HepG2 (cell line): Measurements from ENCODE around the gene H3-3A. TPM values are rescaled to one million over a fixed set of nuclear protein-coding genes. Genes with fewer than 3 reads are reported as not detected.

ENCODE experiments used
- FOSL2 ChIP-seq: sonication (generic); formaldehyde crosslinking; IDR thresholded peaks from 2 replicates; pipeline ENCODE4 v1.4.0; 2020; ENCODE audit warnings: missing genetic modification reagents
- ISL2 ChIP-seq: sonication (generic); formaldehyde crosslinking; IDR thresholded peaks from 2 replicates; pipeline ENCODE4 v1.5.0; 2020; ENCODE audit warnings: missing genetic modification reagents
- PAF1 ChIP-seq: IDR thresholded peaks from 2 replicates; pipeline ENCODE4 v1.6.1; 2016; ENCODE audit warnings: missing genetic modification reagents, missing compliant biosample characterization
- ZNF224 ChIP-seq: sonication (generic); formaldehyde crosslinking; IDR thresholded peaks from 2 replicates; pipeline ENCODE4 v1.5.0; 2020; ENCODE audit warnings: mild to moderate bottlenecking, missing genetic modification reagents
- ZNF274 ChIP-seq: sonication (generic); formaldehyde crosslinking; IDR thresholded peaks from 2 replicates; pipeline ENCODE4 v1.5.1; 2020; ENCODE audit warnings: mild to moderate bottlenecking, missing genetic modification reagents
- ZNF597 ChIP-seq: sonication (generic); formaldehyde crosslinking; IDR thresholded peaks from 2 replicates; pipeline ENCODE4 v1.5.0; 2020; ENCODE audit warnings: missing genetic modification reagents
- ZNF678 ChIP-seq: sonication (generic); formaldehyde crosslinking; IDR thresholded peaks from 2 replicates; pipeline ENCODE4 v1.4.0; 2020; ENCODE audit warnings: mild to moderate bottlenecking, missing genetic modification reagents
- ZNF75D ChIP-seq: sonication (generic); formaldehyde crosslinking; IDR thresholded peaks from 2 replicates; pipeline ENCODE4 v1.8.1; 2023; ENCODE audit warnings: missing genetic modification reagents, mild to moderate bottlenecking, borderline replicate concordance
- ZSCAN29 ChIP-seq: sonication (generic); formaldehyde crosslinking; conservative IDR thresholded peaks from 2 replicates; pipeline ENCODE4 v1.4.0; 2020; ENCODE audit warnings: mild to moderate bottlenecking, missing genetic modification reagents
- ZSCAN31 ChIP-seq: sonication (generic); formaldehyde crosslinking; IDR thresholded peaks from 2 replicates; pipeline ENCODE4 v1.5.0; 2020; ENCODE audit warnings: low read depth, mild to moderate bottlenecking, missing genetic modification reagents
- ZUFSP ChIP-seq: sonication (generic); formaldehyde crosslinking; IDR thresholded peaks from 2 replicates; pipeline ENCODE4 v1.9.0; 2021; ENCODE audit warnings: missing genetic modification reagents, mild to moderate bottlenecking, borderline replicate concordance
- ZZZ3 ChIP-seq: sonication (generic); formaldehyde crosslinking; IDR thresholded peaks from 2 replicates; pipeline ENCODE4 v1.4.0; 2020; ENCODE audit warnings: missing genetic modification reagents, mild to moderate bottlenecking, borderline replicate concordance
- polyA plus RNA-seq, 8 experiments: library from polyadenylated mRNA; depleted of rRNA in 3 of 8; stranded (reverse) in 7 of 8; unstranded in 1 of 8; fragments of >200 nt; fragmentation: Illumina TruSeq in 4 of 8; extraction: Trizol in 4 of 8; gene quantifications; 2 replicates each; pipeline versions ENCODE4 v1.2.1 to v1.2.3, GENCODE V29; 2011 to 2016; ENCODE audit warnings: low read depth in 4 of 8, missing spikeins in 1 of 8, mixed read lengths in 1 of 8; ENCODE audit not compliant: insufficient read depth in 1 of 8
- total RNA-seq, 5 experiments: library from RNA; depleted of rRNA; stranded (reverse); fragments of >200 nt; fragmentation: Illumina TruSeq; extraction: Trizol; gene quantifications; 2 replicates each; pipeline ENCODE4 v1.2.3, GENCODE V29; 2016; ENCODE audit warnings: low read depth in 1 of 5
- TF ChIP-seq, protein P1 (sequence below): sonication (generic); formaldehyde crosslinking; IDR thresholded peaks from 2 replicates; pipeline ENCODE4 v1.4.0; 2020; ENCODE audit warnings: mild to moderate bottlenecking, missing genetic modification reagents
- TF ChIP-seq, protein P2 (sequence below): IDR thresholded peaks from 2 replicates; pipeline ENCODE4 v1.6.1; 2016; ENCODE audit warnings: missing genetic modification reagents, missing compliant biosample characterization
- TF ChIP-seq, protein P3 (sequence below): sonication (generic); formaldehyde crosslinking; IDR thresholded peaks from 2 replicates; pipeline ENCODE4 v1.5.1; 2020; ENCODE audit warnings: missing genetic modification reagents, mild to moderate bottlenecking, borderline replicate concordance

Gene H3-3A
- total and polyA plus RNA-seq, 2 of the 13 experiments (the other 11 are each of a cell fraction or from before 2014, with no cell fraction given): 221 to 320 TPM

- TF ChIP-seq, protein P1, sequence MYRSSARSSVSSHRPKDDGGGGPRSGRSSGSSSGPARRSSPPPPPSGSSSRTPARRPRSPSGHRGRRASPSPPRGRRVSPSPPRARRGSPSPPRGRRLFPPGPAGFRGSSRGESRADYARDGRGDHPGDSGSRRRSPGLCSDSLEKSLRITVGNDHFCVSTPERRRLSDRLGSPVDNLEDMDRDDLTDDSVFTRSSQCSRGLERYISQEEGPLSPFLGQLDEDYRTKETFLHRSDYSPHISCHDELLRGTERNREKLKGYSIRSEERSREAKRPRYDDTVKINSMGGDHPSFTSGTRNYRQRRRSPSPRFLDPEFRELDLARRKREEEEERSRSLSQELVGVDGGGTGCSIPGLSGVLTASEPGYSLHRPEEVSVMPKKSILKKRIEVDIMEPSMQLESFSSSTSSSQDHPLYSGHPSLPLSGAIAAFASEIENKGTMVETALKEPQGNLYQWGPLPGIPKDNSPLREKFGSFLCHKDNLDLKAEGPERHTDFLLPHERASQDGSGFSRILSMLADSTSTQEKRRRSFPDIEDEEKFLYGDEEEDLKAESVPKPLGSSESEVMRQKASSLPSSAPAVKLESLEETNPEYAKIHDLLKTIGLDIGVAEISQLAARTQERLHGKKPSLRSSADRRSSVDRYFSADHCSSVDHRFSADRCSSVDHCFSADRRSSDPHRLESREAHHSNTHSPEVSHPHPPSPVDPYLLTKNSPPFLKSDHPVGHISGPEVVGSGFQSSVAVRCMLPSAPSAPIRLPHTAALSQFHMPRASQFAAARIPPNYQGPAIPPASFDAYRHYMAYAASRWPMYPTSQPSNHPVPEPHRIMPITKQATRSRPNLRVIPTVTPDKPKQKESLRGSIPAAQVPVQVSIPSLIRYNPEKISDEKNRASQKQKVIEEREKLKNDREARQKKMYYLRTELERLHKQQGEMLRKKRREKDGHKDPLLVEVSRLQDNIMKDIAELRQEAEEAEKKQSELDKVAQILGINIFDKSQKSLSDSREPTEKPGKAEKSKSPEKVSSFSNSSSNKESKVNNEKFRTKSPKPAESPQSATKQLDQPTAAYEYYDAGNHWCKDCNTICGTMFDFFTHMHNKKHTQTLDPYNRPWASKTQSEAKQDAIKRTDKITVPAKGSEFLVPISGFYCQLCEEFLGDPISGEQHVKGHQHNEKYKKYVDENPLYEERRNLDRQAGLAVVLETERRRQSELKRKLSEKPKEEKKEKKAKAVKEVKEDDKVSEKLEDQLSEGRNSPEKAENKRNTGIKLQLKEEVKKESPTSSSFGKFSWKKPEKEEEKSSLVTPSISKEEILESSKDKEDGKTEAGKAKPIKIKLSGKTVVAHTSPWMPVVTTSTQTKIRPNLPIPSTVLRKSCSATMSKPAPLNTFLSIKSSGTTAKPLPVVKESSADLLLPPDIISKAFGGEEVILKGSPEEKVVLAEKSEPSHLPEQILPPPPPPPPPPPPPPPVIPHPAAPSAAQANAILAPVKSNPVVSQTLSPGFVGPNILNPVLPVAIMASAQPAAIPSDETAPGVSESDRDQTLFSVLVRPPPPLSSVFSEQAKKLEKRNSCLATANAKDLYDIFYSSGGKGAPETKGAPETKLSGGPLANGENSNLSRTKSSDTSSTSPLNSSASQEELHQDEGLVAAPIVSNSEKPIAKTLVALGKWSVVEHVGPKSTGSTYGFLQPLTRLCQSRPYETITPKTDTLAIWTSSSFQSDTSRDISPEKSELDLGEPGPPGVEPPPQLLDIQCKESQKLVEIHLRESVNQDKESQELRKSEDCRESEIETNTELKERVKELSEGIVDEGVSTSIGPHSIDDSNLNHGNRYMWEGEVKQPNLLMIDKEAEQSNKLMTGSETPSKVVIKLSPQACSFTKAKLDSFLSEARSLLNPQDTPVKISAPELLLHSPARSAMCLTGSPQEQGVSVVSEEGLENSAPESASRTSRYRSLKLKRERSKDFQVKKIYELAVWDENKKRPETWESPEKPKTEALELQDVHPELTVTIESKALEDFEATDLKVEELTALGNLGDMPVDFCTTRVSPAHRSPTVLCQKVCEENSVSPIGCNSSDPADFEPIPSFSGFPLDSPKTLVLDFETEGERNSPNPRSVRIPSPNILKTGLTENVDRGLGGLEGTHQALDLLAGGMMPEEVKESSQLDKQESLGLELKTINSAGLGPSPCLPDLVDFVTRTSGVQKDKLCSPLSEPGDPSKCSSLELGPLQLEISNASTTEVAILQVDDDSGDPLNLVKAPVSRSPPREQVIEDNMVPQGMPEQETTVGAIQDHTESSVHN (CRISPR knock-in tag): no peak
- TF ChIP-seq PAF1: no peak
- TF ChIP-seq ZNF274: no peak
- no peak for TF ChIP-seq ZSCAN29
- TF ChIP-seq ISL2 (CRISPR knock-in tag): 0 out of 2 replicates have a peak, but pooled peaks have one; percentile 27
- TF ChIP-seq ZNF678: no peak
- 0 out of 2 replicates have a peak, but pooled peaks have one; percentile 36 for TF ChIP-seq ZSCAN31 (CRISPR knock-in tag)
- TF ChIP-seq, protein P2, sequence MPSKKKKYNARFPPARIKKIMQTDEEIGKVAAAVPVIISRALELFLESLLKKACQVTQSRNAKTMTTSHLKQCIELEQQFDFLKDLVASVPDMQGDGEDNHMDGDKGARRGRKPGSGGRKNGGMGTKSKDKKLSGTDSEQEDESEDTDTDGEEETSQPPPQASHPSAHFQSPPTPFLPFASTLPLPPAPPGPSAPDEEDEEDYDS (CRISPR knock-in tag): peak; percentile 92
- no peak for TF ChIP-seq ZUFSP (CRISPR knock-in tag)
- no peak for TF ChIP-seq ZNF75D (CRISPR knock-in tag)
- TF ChIP-seq, protein P3, sequence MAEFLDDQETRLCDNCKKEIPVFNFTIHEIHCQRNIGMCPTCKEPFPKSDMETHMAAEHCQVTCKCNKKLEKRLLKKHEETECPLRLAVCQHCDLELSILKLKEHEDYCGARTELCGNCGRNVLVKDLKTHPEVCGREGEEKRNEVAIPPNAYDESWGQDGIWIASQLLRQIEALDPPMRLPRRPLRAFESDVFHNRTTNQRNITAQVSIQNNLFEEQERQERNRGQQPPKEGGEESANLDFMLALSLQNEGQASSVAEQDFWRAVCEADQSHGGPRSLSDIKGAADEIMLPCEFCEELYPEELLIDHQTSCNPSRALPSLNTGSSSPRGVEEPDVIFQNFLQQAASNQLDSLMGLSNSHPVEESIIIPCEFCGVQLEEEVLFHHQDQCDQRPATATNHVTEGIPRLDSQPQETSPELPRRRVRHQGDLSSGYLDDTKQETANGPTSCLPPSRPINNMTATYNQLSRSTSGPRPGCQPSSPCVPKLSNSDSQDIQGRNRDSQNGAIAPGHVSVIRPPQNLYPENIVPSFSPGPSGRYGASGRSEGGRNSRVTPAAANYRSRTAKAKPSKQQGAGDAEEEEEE (CRISPR knock-in tag): no peak
- TF ChIP-seq ZZZ3: no peak
- no peak for TF ChIP-seq ZNF597 (CRISPR knock-in tag)
- TF ChIP-seq FOSL2: 0 out of 2 replicates have a peak, but pooled peaks have one; percentile 29
- TF ChIP-seq ZNF224: peak; percentile 19; the same call in 1 of the 2 replicates
Observed at GRCh38 chr1:226062558-226063223, at the start of gene H3-3A (continued).
